Small intestine (tissue), 7 donors: ENCODE data around the gene KIZ. TPM values are rescaled to one million over a fixed set of nuclear protein-coding genes. Genes with fewer than 3 reads are reported as not detected.

Experiments used
- DNase-seq, 2 donors: peaks; one replicate each; pipeline versions ENCODE4 v3.0.0 to v3.0.0-alpha.2; 2013
- FAIRE-seq: peaks from 2 replicates; lab custom pipeline; 2012; peaks lifted over from hg19 to GRCh38; lab: Jason Lieb, UNC
- H3K27ac ChIP-seq, 3 donors: one replicate each; pipeline ENCODE4 v1.5.1; 2013; ENCODE audit warnings: low read length in 2 of 3, mild to moderate bottlenecking in 2 of 3, control low read depth in 1 of 3, inconsistent platforms in 1 of 3, low read depth in 1 of 3, moderate library complexity in 1 of 3
- H3K27me3 ChIP-seq, 3 donors: one replicate each; pipeline ENCODE4 v1.6.1; 2013; ENCODE audit warnings: low read length in 3 of 3, inconsistent platforms in 1 of 3; ENCODE audit not compliant: control insufficient read depth in 3 of 3, insufficient read depth in 3 of 3
- H3K36me3 ChIP-seq, 3 donors: one replicate each; pipeline ENCODE4 v1.6.1; 2013; ENCODE audit warnings: low read length in 3 of 3, inconsistent platforms in 1 of 3, low read depth in 1 of 3, mild to moderate bottlenecking in 1 of 3, moderate library complexity in 1 of 3; ENCODE audit not compliant: control insufficient read depth in 3 of 3, insufficient read depth in 2 of 3
- H3K4me1 ChIP-seq, 3 donors: one replicate each; pipeline ENCODE4 v1.6.1; 2013; ENCODE audit warnings: low read length in 2 of 3, inconsistent platforms in 1 of 3, low read depth in 1 of 3, mild to moderate bottlenecking in 1 of 3, moderate library complexity in 1 of 3; ENCODE audit not compliant: control insufficient read depth in 3 of 3, insufficient read depth in 2 of 3
- H3K4me3 ChIP-seq, 3 donors: one replicate each; pipeline ENCODE4 v1.5.1; 2013; ENCODE audit warnings: low read length in 3 of 3, control low read depth in 1 of 3, inconsistent platforms in 1 of 3, low read depth in 1 of 3, mild to moderate bottlenecking in 1 of 3, moderate library complexity in 1 of 3
- H3K9me3 ChIP-seq, 2 donors: one replicate each; pipeline ENCODE4 v1.6.1; 2013; ENCODE audit warnings: low read depth in 1 of 2, low read length in 1 of 2; ENCODE audit not compliant: control insufficient read depth in 2 of 2, insufficient read depth in 1 of 2
- WGBS, 3 donors: extraction: QIAGEN DNeasy Blood & Tissue Kit; methylation state at CpG; one replicate each; pipeline ENCODE4 v1.1.7; 2013; 5-methylcytosine and 5-hydroxymethylcytosine counted together
- polyA plus RNA-seq, 4 donors: library from polyadenylated mRNA; stranded (reverse) in 3 of 4; unstranded in 1 of 4; fragments of 200-250 nt in 3 of 4; fragments of 120-200 nt in 1 of 4; gene quantifications; one replicate each; pipeline versions ENCODE4 v1.2.1 to v1.2.3, GENCODE V29; 2013
- donor health status: healthy with polysubstance abuse.
- donor health status: control.
- donor health status: control.
- donor health status: Bipolar disorder and iron deficiency.
- donor health status: healthy.

KIZ gene
- polyA plus RNA-seq, 4 donors: 11.7 to 38.4 (median 20.1) TPM

DNA sequence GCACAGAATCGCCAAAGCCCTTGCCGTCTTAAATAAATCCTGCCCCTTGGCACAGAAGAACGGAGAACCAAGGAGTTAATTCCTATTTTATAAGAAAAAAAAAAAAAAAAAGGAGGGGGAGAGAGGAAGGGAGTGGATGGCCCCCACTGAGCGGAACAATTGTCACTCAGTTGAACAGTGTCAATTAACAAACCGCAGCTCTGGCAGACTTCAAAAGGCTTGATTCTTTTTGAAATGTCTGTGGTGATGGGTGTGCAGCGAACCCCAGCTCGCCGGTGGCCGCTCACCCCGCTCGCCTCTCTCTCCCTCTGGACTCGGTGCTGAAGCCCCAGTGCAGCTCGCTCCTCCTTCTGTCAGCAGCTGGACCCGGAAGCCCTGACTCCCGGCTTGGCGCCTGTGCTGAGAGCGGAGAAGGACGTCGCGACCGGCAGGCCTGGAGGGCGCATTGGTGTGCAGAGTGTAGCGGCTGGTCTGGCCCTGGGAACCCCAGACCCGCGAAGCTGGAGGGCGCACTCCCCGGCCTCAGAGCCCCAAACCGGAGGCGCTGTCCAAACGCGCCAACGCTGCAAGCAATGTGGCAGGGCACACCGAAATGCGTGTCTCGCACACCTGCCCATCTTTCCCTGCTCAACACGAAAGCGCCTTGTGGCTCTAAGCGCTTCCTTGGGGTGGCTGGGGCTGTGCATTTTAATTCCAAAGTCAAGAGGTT is 23.1 kb upstream of the KIZ start:
- DNase-seq (peak; percentile 54 to 63), FAIRE-seq (no peak)
- Histone ChIP-seq H3K9me3 (peaks cover 0 to 2% of the 10 kb centered on the region in 2 donors), H3K4me1 (peaks cover 5 to 11% (median 6%) of the 10 kb centered on the region in 3 donors), H3K27ac (no peak overlapping the region), H3K27me3 (peaks cover 15 to 94% (median 71%) of the 10 kb centered on the region in 3 donors), H3K36me3 (no peaks in the 10 kb centered on the region), H3K4me3 (peak overlapping the region in 2 of 3 donors; percentile 11 to 77)
- 1 to 2% (median 1%) methylated on average over 38 of the region's 38 CpGs for WGBS, 3 donors

DNA sequence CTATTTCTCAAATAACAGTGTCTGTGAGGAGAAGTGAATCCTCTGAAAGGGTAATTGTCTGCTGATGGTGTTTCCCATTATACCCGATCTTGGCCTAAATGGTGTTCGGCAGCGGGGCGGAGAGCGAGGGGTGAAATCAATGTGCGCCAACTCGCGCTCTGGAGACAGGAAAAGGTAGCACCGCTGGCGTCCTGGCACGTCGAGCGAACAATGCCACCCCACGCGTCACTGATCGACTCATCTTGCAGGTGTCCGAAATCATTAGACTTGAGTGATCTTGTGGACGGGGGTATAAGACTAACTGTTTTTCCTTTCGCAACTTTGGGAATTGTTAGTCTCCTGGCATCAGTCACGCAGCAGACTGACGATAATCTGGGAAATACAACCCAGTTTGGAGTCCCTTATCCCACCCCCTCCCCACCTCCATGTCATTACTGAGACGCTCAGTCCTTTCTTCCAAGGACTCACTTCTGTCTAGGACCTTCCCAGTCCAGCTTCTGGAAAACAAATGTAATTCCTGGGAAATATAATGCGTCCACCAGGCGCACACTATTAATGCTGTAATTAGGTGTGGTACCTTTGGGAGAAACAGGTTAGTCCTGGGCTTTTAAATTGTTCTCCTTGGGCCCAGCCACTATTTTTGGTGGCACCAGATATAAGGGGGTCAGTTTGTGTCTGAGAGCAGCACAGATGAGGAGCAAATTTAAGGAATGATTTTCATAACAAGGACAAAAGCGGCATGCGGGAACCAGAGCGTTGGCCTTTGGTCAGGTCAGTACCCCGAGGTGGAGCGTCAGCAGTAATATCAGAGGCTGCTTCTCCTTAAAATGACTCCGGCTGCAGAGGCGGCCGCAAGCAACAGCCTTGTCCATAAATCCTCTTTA is 22.1 kb upstream of the KIZ start:
- FAIRE-seq (no peak), DNase-seq (no peak)
- no peak overlapping the region for H3K4me3 ChIP-seq
- H3K27me3 ChIP-seq: peaks cover 15 to 97% (median 71%) of the 10 kb centered on the region in 3 donors
- H3K36me3 ChIP-seq: no peaks in the 10 kb centered on the region
- peaks cover 5 to 11% (median 6%) of the 10 kb centered on the region in 3 donors for H3K4me1 ChIP-seq
- peaks cover 0 to 2% of the 10 kb centered on the region in 2 donors for H3K9me3 ChIP-seq
- 8 to 17% (median 10%) methylated on average over 32 of the region's 32 CpGs for WGBS, 3 donors
- H3K27ac ChIP-seq: no peak overlapping the region

DNA sequence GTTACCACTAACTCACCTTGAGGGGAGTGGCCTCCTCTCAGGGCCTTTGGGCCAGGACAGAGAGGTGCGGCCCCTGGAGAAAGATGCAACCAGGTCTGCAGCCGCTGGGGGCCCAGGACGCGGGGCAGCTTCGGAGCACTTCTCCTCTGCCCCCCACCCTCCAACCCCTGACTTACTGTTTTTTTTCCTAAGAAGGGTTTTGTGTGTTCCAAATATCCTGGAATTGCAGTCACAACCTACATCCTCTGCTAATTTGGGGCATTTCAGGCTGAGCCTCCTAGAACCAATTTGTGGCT is 21.5 kb upstream of the KIZ start:
- peaks cover 5 to 11% (median 6%) of the 10 kb centered on the region in 3 donors for H3K4me1 ChIP-seq
- no peak for DNase-seq

DNA sequence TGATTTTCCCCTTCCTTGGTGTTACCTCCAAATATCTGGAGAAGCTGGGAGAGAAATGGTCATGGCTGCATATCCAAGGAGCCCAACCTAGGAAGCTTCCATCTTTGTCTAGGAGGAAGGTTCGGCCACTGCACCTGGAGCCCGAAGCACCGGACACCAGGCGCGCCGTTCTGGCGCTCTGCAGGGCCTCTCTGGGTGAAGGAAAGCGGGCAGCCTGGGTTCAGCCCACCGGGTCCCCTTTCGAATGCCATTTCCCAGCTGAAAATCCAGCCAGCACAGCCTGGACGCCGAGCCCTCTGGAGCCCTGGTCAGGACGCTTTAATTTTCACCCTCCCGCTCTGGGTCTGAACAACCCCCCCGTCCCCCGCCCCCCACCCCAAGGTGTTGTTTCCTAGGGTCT is 21.0 kb upstream of the KIZ start:
- no peak overlapping the region for H3K27ac ChIP-seq
- peaks cover 5 to 11% (median 6%) of the 10 kb centered on the region in 3 donors for H3K4me1 ChIP-seq
- peaks cover 15 to 91% (median 66%) of the 10 kb centered on the region in 3 donors for H3K27me3 ChIP-seq
- H3K36me3 ChIP-seq: no peaks in the 10 kb centered on the region
- 8 to 14% (median 14%) methylated on average over 14 to 16 of the region's 16 CpGs for WGBS, 3 donors
- no peak for DNase-seq
- H3K4me3 ChIP-seq: no peak overlapping the region
- FAIRE-seq: no peak
- H3K9me3 ChIP-seq: peaks cover 0 to 2% of the 10 kb centered on the region in 2 donors

More for the DNA sequence above, 21.5 kb upstream of the KIZ start:
- peaks cover 0 to 2% of the 10 kb centered on the region in 2 donors for H3K9me3 ChIP-seq
- H3K27me3 ChIP-seq: peaks cover 15 to 96% (median 69%) of the 10 kb centered on the region in 3 donors
- no peak overlapping the region for H3K4me3 ChIP-seq
- H3K27ac ChIP-seq: no peak overlapping the region
- H3K36me3 ChIP-seq: no peaks in the 10 kb centered on the region
- 7 to 26% (median 15%) methylated on average over 5 of the region's 5 CpGs for WGBS, 3 donors
- FAIRE-seq: no peak

DNA sequence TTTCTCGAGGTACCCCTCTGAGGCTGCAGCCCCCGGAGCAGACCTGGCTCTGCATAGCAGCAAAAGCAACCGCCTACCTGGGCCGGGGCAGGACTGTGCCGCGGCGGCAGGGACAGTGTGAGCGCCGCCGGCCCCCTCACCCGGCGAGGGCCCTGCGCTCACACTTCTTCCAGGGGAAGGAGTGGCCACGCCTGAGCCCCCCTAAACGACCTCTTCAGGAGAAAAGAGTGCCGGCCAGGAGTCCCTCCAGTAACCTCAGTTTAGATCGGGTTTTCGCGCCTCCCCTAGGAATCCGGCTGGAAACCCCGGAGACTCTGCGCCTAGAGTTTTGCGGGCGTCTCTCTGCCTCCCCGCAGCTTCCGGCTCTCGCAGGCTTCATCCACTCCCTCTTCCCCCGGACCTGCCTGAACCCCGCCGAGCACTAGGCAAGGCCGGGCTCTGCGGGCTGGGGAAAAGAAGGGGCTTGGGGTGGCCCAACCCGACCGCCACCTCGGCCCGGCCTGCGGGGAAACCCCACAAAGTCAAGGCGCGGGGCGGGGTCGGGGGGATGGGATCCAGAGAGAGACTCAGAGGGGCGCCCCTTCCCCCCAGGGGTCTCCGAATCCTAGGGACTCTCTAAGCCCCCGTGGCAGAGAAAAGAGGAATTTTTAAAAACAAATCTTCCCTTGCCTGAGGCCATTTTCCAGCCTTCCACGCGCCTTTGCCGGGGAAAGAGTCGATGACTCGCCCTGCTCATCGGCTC is 20.3 kb upstream of the KIZ start:
- WGBS, 3 donors: 3 to 5% (median 3%) methylated on average over 34 to 50 of the region's 50 CpGs
- peaks cover 5 to 10% (median 6%) of the 10 kb centered on the region in 3 donors for H3K4me1 ChIP-seq
- no peak for DNase-seq
- H3K9me3 ChIP-seq: peaks cover 0 to 2% of the 10 kb centered on the region in 2 donors
- H3K4me3 ChIP-seq: peak overlapping the region in 1 of 3 donors; percentile 17
- H3K27me3 ChIP-seq: peaks cover 15 to 84% (median 61%) of the 10 kb centered on the region in 3 donors
- no peak for FAIRE-seq
- H3K27ac ChIP-seq: no peak overlapping the region
- no peaks in the 10 kb centered on the region for H3K36me3 ChIP-seq

DNA sequence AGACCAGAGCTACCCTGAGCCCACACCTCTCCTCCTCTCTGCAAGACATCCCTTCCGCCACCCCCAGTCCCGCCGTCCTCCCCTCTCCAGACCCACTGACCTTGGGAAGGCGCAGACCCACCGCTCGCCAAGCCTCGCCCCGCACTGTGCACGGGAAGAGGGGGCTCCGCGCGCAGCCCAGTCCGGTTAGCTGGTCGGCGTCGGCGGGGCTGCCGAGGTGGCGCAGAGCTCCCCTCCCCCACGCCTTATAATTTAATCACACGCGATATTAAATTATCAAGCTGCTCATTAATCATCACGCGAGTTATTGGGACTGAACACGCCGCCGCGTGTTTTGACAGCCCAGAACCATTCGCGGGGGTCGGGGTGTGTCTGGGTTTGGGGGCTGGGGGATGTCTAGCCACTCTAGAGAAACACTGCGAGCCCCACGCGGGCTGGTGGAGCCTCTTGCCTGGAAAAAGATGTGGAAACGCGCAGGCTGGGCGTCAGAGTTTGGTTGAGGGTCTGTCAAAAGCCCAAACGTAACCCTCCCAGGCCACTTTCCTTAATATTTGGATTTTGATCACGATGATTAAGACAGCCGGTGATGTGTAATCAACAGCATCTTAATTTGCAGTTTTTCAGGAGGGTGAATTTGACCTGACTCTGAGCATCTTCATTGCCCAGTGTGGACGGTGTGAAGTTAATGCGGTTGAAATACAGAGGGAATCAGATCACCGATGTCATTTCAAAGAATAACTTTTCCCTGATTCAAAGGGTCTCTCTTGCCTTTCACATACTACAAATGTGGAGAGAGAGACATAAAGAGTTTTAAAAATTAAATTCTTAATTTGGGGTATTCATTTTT is 19.5 kb upstream of the KIZ start, which contains the start of gene LINC00237:
LINC00237 (minus strand) TSS at position 188 of the 847 bp plus-strand sequence.
- Histone ChIP-seq H3K36me3 (no peaks in the 10 kb centered on the region), H3K4me3 (peak within 1 kb of the TSS in 1 of 3 donors; percentile 17), H3K27ac (no peak within 1 kb of the TSS), H3K27me3 (peaks cover 11 to 82% (median 53%) of the 10 kb centered on the region in 3 donors), H3K9me3 (no peaks in the 10 kb centered on the region), H3K4me1 (peaks cover 3 to 6% (median 5%) of the 10 kb centered on the region in 3 donors)
- DNase-seq (no peak), FAIRE-seq (no peak)
- 6 to 13% (median 10%) methylated on average over 42 to 43 of the region's 43 CpGs for WGBS, 3 donors

DNA sequence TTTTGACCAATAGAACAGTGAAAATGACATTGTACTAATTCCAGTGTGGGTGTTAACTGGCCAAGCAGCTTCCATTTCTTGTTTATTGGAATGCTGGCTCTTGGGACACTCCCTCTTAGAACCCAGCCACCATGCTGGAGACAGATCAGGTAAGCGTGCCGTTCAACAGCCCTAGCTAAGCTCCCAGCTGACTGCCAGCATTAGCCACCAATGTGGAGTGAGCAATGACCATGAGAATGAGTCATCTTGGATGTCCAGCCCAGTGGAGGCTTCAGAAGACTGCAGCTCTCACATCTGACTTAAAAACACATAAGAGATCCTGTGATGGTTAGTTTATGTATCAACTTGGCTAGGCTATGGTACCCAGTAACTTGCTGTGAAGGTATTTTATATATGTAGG is 16.7 kb upstream of the KIZ start:
- Histone ChIP-seq H3K9me3 (no peaks in the 10 kb centered on the region), H3K27me3 (peaks cover 0 to 66% (median 33%) of the 10 kb centered on the region in 3 donors), H3K4me1 (no peaks in the 10 kb centered on the region), H3K27ac (no peak overlapping the region), H3K36me3 (no peaks in the 10 kb centered on the region), H3K4me3 (no peak overlapping the region)
- no peak for FAIRE-seq
- DNase-seq: no peak
- WGBS, 3 donors: 91 to 100% (median 92%) methylated on average over 2 of the region's 2 CpGs
